HepG2 (cell line): ENCODE data around the gene ELF2. TPM values are rescaled to one million over a fixed set of nuclear protein-coding genes. Genes with fewer than 3 reads are reported as not detected.

Experiments
- CBX5 ChIP-seq: sonication (generic); formaldehyde crosslinking; IDR thresholded peaks from 2 replicates; pipeline ENCODE4 v1.4.0; 2020; ENCODE audit warnings: missing genetic modification reagents, borderline replicate concordance
- GATAD2A ChIP-seq: IDR thresholded peaks from 2 replicates; pipeline ENCODE4 v1.6.1; 2016
- ONECUT2 ChIP-seq: sonication (generic); formaldehyde crosslinking; IDR thresholded peaks from 2 replicates; pipeline ENCODE4 v1.4.0; 2020; ENCODE audit warnings: missing genetic modification reagents
- PHF8 ChIP-seq: sonication (generic); formaldehyde crosslinking; IDR thresholded peaks from 2 replicates; pipeline ENCODE4 v1.5.0; 2020; ENCODE audit warnings: missing genetic modification reagents
- RARA ChIP-seq: IDR thresholded peaks from 2 replicates; pipeline ENCODE4 v1.6.1; 2016; ENCODE audit warnings: missing genetic modification reagents, missing compliant biosample characterization
- SP5 ChIP-seq: IDR thresholded peaks from 2 replicates; pipeline ENCODE4 v1.6.1; 2016; ENCODE audit warnings: low read depth, borderline replicate concordance
- XBP1 ChIP-seq: sonication (generic); formaldehyde crosslinking; IDR thresholded peaks from 2 replicates; pipeline ENCODE4 v1.5.0; 2020; ENCODE audit warnings: missing genetic modification reagents
- ZNF207 ChIP-seq: fragments of 450-650 bp; IDR thresholded peaks from 2 replicates; pipeline ENCODE4 v1.6.1; 2016; ENCODE audit warnings: antibody characterized with exemption, borderline replicate concordance
- ZNF335 ChIP-seq: sonication (generic); formaldehyde crosslinking; IDR thresholded peaks from 2 replicates; pipeline ENCODE4 v1.4.0; 2020; ENCODE audit warnings: missing genetic modification reagents
- ZNF546 ChIP-seq: sonication (generic); formaldehyde crosslinking; conservative IDR thresholded peaks from 2 replicates; pipeline ENCODE4 v1.8.1; 2023; ENCODE audit warnings: mild to moderate bottlenecking, missing genetic modification reagents
- ZNF550 ChIP-seq: sonication (generic); formaldehyde crosslinking; IDR thresholded peaks from 2 replicates; pipeline ENCODE4 v1.4.0; 2020; ENCODE audit warnings: mild to moderate bottlenecking, missing genetic modification reagents, borderline replicate concordance
- polyA plus RNA-seq, 8 experiments: library from polyadenylated mRNA; depleted of rRNA in 3 of 8; stranded (reverse) in 7 of 8; unstranded in 1 of 8; fragments of >200 nt; fragmentation: Illumina TruSeq in 4 of 8; extraction: Trizol in 4 of 8; gene quantifications; 2 replicates each; pipeline versions ENCODE4 v1.2.1 to v1.2.3, GENCODE V29; 2011 to 2016; ENCODE audit warnings: low read depth in 4 of 8, missing spikeins in 1 of 8, mixed read lengths in 1 of 8; ENCODE audit not compliant: insufficient read depth in 1 of 8
- total RNA-seq, 5 experiments: library from RNA; depleted of rRNA; stranded (reverse); fragments of >200 nt; fragmentation: Illumina TruSeq; extraction: Trizol; gene quantifications; 2 replicates each; pipeline ENCODE4 v1.2.3, GENCODE V29; 2016; ENCODE audit warnings: low read depth in 1 of 5
- TF ChIP-seq, protein P1 (sequence below): sonication (generic); formaldehyde crosslinking; IDR thresholded peaks from 2 replicates; pipeline ENCODE4 v1.8.0; 2023; ENCODE audit warnings: mild to moderate bottlenecking, missing genetic modification reagents
- TF ChIP-seq, protein P2 (sequence below): sonication (generic); formaldehyde crosslinking; IDR thresholded peaks from 2 replicates; pipeline ENCODE4 v1.5.0; 2020; ENCODE audit warnings: missing genetic modification reagents
- TF ChIP-seq, protein P3 (sequence below): sonication (generic); formaldehyde crosslinking; IDR thresholded peaks from 2 replicates; pipeline ENCODE4 v1.5.0; 2020; ENCODE audit warnings: mild to moderate bottlenecking, missing genetic modification reagents, borderline replicate concordance
- TF ChIP-seq, protein P4 (sequence below): sonication (generic); formaldehyde crosslinking; IDR thresholded peaks from 2 replicates; pipeline ENCODE4 v1.8.1; 2022; ENCODE audit warnings: low read depth, mild to moderate bottlenecking, missing genetic modification reagents
- TF ChIP-seq, protein P5 (sequence below): sonication (generic); formaldehyde crosslinking; IDR thresholded peaks from 2 replicates; pipeline ENCODE4 v1.5.1; 2020; ENCODE audit warnings: missing genetic modification reagents, mild to moderate bottlenecking, borderline replicate concordance
- TF ChIP-seq, protein P6 (sequence below): sonication (generic); formaldehyde crosslinking; IDR thresholded peaks from 2 replicates; pipeline ENCODE4 v1.5.0; 2020; ENCODE audit warnings: missing genetic modification reagents, mild to moderate bottlenecking, borderline replicate concordance
- TF ChIP-seq, protein P7 (sequence below): fragments of 450-650 bp; IDR thresholded peaks from 2 replicates; pipeline ENCODE4 v1.6.1; 2017

Gene ELF2
- total and polyA plus RNA-seq, 2 of the 13 experiments (the other 11 are each of a cell fraction or from before 2014, with no cell fraction given) = 28.6 to 35.4 TPM

DNA sequence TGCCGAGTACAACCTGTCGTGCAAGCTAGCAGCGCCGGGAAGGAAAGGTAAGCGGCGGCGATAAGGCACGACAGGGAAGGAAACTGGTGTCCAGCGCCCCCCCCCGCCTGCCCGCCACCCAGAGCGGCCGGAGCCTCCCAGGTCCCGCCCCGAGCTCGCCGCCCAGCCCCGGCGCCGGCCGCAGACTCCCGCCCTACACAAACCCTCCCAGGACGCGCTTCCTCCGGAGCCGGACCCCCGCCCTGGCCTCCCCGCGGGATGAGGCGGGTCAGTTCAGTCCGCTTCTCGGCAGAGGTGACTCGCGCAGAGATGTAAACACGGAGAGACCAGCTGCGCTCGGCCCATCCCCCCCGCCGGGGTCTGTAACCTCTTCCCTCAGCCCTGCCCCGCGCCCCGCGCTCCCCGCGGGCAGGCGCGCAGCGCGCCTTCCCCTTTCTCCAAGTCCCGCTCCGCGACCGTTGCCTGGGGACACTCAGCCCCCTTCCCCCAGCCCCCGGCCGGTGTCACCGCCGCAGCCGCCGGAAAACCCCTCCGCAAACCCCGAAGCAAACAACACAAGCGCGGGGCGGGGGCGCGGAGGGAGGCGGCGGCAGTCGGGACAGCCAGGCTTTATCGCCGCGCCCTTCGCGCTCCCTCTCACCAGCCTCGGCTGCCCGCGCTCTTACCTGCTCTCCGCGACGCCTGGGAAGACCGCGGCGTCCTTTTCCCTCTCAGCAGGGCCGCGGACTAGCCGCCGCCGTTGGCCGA is 543 bp downstream of the ELF2 start (continued):
- no peak for TF ChIP-seq ZNF550 (CRISPR knock-in tag)
- peak; percentile 51 for TF ChIP-seq GATAD2A
- TF ChIP-seq CBX5 (CRISPR knock-in tag) = no peak
- TF ChIP-seq RARA (CRISPR knock-in tag) = peak; percentile 15; the same call in 1 of the 2 replicates
- no peak for TF ChIP-seq XBP1 (CRISPR knock-in tag)
- no peak for TF ChIP-seq ZNF546 (CRISPR knock-in tag)
- peak; percentile 78 for TF ChIP-seq SP5
- no peak for TF ChIP-seq ONECUT2 (CRISPR knock-in tag)
- TF ChIP-seq, protein P1, sequence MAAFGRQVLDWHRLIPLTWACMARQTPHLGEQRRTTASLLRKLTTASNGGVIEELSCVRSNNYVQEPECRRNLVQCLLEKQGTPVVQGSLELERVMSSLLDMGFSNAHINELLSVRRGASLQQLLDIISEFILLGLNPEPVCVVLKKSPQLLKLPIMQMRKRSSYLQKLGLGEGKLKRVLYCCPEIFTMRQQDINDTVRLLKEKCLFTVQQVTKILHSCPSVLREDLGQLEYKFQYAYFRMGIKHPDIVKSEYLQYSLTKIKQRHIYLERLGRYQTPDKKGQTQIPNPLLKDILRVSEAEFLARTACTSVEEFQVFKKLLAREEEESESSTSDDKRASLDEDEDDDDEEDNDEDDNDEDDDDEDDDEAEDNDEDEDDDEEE (CRISPR knock-in tag) = peak; percentile 76; the same call in 1 of the 2 replicates
- TF ChIP-seq, protein P2, sequence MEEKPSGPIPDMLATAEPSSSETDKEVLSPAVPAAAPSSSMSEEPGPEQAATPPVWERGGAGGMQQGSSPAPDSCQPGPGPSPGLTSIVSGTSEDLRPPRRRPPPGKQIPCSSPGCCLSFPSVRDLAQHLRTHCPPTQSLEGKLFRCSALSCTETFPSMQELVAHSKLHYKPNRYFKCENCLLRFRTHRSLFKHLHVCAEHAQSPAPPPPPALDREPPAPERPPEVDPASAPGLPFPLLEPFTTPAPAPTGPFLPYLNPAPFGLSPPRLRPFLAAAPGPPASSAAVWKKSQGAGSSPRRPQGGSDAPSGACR (CRISPR knock-in tag) = 0 out of 2 replicates have a peak, but pooled peaks have one; percentile 4
- TF ChIP-seq, protein P3, sequence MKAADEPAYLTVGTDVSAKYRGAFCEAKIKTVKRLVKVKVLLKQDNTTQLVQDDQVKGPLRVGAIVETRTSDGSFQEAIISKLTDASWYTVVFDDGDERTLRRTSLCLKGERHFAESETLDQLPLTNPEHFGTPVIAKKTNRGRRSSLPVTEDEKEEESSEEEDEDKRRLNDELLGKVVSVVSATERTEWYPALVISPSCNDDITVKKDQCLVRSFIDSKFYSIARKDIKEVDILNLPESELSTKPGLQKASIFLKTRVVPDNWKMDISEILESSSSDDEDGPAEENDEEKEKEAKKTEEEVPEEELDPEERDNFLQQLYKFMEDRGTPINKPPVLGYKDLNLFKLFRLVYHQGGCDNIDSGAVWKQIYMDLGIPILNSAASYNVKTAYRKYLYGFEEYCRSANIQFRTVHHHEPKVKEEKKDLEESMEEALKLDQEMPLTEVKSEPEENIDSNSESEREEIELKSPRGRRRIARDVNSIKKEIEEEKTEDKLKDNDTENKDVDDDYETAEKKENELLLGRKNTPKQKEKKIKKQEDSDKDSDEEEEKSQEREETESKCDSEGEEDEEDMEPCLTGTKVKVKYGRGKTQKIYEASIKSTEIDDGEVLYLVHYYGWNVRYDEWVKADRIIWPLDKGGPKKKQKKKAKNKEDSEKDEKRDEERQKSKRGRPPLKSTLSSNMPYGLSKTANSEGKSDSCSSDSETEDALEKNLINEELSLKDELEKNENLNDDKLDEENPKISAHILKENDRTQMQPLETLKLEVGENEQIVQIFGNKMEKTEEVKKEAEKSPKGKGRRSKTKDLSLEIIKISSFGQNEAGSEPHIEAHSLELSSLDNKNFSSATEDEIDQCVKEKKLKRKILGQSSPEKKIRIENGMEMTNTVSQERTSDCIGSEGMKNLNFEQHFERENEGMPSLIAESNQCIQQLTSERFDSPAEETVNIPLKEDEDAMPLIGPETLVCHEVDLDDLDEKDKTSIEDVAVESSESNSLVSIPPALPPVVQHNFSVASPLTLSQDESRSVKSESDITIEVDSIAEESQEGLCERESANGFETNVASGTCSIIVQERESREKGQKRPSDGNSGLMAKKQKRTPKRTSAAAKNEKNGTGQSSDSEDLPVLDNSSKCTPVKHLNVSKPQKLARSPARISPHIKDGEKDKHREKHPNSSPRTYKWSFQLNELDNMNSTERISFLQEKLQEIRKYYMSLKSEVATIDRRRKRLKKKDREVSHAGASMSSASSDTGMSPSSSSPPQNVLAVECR (CRISPR knock-in tag) = peak; percentile 77; the same call in 1 of the 2 replicates
- TF ChIP-seq ZNF207 = no peak
- TF ChIP-seq, protein P4, sequence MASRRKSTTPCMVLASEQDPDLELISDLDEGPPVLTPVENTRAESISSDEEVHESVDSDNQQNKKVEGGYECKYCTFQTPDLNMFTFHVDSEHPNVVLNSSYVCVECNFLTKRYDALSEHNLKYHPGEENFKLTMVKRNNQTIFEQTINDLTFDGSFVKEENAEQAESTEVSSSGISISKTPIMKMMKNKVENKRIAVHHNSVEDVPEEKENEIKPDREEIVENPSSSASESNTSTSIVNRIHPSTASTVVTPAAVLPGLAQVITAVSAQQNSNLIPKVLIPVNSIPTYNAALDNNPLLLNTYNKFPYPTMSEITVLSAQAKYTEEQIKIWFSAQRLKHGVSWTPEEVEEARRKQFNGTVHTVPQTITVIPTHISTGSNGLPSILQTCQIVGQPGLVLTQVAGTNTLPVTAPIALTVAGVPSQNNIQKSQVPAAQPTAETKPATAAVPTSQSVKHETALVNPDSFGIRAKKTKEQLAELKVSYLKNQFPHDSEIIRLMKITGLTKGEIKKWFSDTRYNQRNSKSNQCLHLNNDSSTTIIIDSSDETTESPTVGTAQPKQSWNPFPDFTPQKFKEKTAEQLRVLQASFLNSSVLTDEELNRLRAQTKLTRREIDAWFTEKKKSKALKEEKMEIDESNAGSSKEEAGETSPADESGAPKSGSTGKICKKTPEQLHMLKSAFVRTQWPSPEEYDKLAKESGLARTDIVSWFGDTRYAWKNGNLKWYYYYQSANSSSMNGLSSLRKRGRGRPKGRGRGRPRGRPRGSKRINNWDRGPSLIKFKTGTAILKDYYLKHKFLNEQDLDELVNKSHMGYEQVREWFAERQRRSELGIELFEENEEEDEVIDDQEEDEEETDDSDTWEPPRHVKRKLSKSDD (CRISPR knock-in tag) = no peak
- TF ChIP-seq PHF8 (CRISPR knock-in tag) = peak; percentile 72
- no peak for TF ChIP-seq ZNF335 (CRISPR knock-in tag)
- TF ChIP-seq, protein P5, sequence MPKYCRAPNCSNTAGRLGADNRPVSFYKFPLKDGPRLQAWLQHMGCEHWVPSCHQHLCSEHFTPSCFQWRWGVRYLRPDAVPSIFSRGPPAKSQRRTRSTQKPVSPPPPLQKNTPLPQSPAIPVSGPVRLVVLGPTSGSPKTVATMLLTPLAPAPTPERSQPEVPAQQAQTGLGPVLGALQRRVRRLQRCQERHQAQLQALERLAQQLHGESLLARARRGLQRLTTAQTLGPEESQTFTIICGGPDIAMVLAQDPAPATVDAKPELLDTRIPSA (CRISPR knock-in tag) = no peak
- TF ChIP-seq, protein P6, sequence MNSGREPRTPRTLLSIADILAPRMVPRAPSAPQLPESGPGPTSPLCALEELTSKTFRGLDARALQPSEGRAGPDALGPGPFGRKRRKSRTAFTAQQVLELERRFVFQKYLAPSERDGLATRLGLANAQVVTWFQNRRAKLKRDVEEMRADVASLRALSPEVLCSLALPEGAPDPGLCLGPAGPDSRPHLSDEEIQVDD (CRISPR knock-in tag) = no peak
- TF ChIP-seq, protein P7, sequence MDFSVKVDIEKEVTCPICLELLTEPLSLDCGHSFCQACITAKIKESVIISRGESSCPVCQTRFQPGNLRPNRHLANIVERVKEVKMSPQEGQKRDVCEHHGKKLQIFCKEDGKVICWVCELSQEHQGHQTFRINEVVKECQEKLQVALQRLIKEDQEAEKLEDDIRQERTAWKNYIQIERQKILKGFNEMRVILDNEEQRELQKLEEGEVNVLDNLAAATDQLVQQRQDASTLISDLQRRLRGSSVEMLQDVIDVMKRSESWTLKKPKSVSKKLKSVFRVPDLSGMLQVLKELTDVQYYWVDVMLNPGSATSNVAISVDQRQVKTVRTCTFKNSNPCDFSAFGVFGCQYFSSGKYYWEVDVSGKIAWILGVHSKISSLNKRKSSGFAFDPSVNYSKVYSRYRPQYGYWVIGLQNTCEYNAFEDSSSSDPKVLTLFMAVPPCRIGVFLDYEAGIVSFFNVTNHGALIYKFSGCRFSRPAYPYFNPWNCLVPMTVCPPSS = no peak
